ENCODE data around the gene CAMKK2.

DNA sequence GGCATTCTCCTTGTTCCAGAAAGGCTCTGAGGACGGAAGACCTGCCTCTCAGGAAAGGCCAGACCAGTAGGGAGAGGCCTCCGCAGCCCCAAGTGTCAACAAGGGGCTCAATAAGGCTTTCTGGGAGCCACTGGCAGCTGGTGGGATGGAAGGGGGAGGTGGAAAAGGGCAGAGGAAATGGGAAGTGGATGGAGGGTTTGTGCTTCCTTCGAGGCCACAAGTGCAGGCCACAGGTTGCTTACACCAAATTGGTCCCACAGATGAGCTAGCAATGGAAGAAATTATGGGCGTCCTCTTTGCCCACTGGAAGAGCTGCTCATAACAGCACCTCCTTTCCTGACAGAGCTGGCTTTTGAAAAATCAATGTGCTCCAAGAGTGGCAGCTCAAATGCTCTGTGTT is 58.4 kb downstream of the CAMKK2 start:
- TF ChIP-seq POLR2A (IDR thresholded peaks at IDR 0.05; ENCODE audit: extremely low read depth, insufficient read length) (no peak), MYC (IDR thresholded peaks at IDR 0.05; ENCODE audit: low read depth, low read length) (no peak)
- TF ChIP-seq, protein P1, sequence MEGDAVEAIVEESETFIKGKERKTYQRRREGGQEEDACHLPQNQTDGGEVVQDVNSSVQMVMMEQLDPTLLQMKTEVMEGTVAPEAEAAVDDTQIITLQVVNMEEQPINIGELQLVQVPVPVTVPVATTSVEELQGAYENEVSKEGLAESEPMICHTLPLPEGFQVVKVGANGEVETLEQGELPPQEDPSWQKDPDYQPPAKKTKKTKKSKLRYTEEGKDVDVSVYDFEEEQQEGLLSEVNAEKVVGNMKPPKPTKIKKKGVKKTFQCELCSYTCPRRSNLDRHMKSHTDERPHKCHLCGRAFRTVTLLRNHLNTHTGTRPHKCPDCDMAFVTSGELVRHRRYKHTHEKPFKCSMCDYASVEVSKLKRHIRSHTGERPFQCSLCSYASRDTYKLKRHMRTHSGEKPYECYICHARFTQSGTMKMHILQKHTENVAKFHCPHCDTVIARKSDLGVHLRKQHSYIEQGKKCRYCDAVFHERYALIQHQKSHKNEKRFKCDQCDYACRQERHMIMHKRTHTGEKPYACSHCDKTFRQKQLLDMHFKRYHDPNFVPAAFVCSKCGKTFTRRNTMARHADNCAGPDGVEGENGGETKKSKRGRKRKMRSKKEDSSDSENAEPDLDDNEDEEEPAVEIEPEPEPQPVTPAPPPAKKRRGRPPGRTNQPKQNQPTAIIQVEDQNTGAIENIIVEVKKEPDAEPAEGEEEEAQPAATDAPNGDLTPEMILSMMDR (IDR thresholded peaks at IDR 0.05; ENCODE audit: low read depth, low read length), result no peak
- TF ChIP-seq, protein P2, sequence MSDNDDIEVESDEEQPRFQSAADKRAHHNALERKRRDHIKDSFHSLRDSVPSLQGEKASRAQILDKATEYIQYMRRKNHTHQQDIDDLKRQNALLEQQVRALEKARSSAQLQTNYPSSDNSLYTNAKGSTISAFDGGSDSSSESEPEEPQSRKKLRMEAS (IDR thresholded peaks at IDR 0.05; ENCODE audit: low read depth, low read length), result no peak

Measured in NB4 (cell line).